ENCODE measurements around the gene ZNF800.

- TF ChIP-seq, protein P1, sequence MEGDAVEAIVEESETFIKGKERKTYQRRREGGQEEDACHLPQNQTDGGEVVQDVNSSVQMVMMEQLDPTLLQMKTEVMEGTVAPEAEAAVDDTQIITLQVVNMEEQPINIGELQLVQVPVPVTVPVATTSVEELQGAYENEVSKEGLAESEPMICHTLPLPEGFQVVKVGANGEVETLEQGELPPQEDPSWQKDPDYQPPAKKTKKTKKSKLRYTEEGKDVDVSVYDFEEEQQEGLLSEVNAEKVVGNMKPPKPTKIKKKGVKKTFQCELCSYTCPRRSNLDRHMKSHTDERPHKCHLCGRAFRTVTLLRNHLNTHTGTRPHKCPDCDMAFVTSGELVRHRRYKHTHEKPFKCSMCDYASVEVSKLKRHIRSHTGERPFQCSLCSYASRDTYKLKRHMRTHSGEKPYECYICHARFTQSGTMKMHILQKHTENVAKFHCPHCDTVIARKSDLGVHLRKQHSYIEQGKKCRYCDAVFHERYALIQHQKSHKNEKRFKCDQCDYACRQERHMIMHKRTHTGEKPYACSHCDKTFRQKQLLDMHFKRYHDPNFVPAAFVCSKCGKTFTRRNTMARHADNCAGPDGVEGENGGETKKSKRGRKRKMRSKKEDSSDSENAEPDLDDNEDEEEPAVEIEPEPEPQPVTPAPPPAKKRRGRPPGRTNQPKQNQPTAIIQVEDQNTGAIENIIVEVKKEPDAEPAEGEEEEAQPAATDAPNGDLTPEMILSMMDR (conservative IDR thresholded peaks at IDR 0.05): no peak
- TF ChIP-seq EZH2 (IDR thresholded peaks at IDR 0.05; ENCODE audit: low read depth): no peak
Observed at GRCh38 chr7:127390186-127390816, 2.2 kb downstream of the ZNF800 start.

Data from PC-9 (cell line).